Parathyroid adenoma (tissue), 2 donors: Measurements from ENCODE around the gene GHRHR.

ENCODE experiments used
- H2AFZ ChIP-seq: fragments of 300-600 bp; sonication (generic); one replicate; pipeline ENCODE4 v1.7.0; 2017; ENCODE audit warnings: antibody characterized with exemption, mild to moderate bottlenecking
- H3K27ac ChIP-seq: fragments of 300-600 bp; sonication (generic); one replicate; pipeline ENCODE4 v1.7.0; 2017
- H3K27me3 ChIP-seq: fragments of 300-600 bp; sonication (generic); one replicate; pipeline ENCODE4 v1.7.0; 2017; ENCODE audit warnings: low read length; ENCODE audit not compliant: control insufficient read depth, insufficient read depth
- H3K36me3 ChIP-seq: fragments of 300-600 bp; sonication (generic); one replicate; pipeline ENCODE4 v1.7.0; 2017; ENCODE audit warnings: low read length; ENCODE audit not compliant: control insufficient read depth, insufficient read depth
- H3K4me1 ChIP-seq: fragments of 300-600 bp; sonication (generic); one replicate; pipeline ENCODE4 v1.7.0; 2017; ENCODE audit warnings: control low read depth
- H3K4me2 ChIP-seq: fragments of 300-600 bp; sonication (generic); one replicate; pipeline ENCODE4 v1.7.0; 2017; ENCODE audit warnings: low read length
- H3K4me3 ChIP-seq: fragments of 300-600 bp; sonication (generic); one replicate; pipeline ENCODE4 v1.7.0; 2017; ENCODE audit warnings: low read depth, low read length
- H3K79me2 ChIP-seq: fragments of 300-600 bp; sonication (generic); one replicate; pipeline ENCODE4 v1.7.0; 2017; ENCODE audit warnings: control low read depth
- H3K9ac ChIP-seq: fragments of 300-600 bp; sonication (generic); one replicate; pipeline ENCODE4 v1.7.0; 2017; ENCODE audit warnings: mild to moderate bottlenecking
- H3K9me3 ChIP-seq: fragments of 300-600 bp; sonication (generic); one replicate; pipeline ENCODE4 v1.7.0; 2017; ENCODE audit warnings: low read length; ENCODE audit not compliant: control insufficient read depth
- TF ChIP-seq, protein P1 (sequence below): fragments of 300-600 bp; sonication (generic); IDR thresholded peaks from one replicate; pipeline ENCODE4 v1.7.0; 2017; ENCODE audit warnings: antibody characterized with exemption, mild to moderate bottlenecking
- donor health status: primary hyperparathyroidism.

GHRHR gene

DNA sequence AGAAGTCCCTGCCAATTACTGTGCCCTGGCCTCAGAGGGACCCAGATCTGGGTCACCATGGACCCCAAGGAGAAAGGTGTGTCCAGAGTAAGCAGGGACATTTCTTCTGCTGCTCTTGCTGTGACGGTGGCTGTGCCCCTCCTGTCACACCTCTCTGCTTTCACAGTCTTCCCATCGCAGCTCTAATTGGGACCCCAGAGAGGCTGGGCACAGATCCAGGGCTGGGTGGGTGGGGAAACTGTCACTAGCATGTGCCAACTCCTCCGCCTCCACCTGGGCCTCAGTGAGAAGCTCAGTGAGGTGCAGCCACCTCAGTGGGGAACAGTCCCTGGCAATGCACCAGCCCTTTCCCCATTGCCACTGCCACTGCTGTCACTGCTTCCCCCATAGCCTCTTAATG is 51.1 kb downstream of the GHRHR start:
- TF ChIP-seq, protein P1, sequence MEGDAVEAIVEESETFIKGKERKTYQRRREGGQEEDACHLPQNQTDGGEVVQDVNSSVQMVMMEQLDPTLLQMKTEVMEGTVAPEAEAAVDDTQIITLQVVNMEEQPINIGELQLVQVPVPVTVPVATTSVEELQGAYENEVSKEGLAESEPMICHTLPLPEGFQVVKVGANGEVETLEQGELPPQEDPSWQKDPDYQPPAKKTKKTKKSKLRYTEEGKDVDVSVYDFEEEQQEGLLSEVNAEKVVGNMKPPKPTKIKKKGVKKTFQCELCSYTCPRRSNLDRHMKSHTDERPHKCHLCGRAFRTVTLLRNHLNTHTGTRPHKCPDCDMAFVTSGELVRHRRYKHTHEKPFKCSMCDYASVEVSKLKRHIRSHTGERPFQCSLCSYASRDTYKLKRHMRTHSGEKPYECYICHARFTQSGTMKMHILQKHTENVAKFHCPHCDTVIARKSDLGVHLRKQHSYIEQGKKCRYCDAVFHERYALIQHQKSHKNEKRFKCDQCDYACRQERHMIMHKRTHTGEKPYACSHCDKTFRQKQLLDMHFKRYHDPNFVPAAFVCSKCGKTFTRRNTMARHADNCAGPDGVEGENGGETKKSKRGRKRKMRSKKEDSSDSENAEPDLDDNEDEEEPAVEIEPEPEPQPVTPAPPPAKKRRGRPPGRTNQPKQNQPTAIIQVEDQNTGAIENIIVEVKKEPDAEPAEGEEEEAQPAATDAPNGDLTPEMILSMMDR, result no peak
- H3K79me2 ChIP-seq, result no peaks in the 10 kb centered on the region

DNA sequence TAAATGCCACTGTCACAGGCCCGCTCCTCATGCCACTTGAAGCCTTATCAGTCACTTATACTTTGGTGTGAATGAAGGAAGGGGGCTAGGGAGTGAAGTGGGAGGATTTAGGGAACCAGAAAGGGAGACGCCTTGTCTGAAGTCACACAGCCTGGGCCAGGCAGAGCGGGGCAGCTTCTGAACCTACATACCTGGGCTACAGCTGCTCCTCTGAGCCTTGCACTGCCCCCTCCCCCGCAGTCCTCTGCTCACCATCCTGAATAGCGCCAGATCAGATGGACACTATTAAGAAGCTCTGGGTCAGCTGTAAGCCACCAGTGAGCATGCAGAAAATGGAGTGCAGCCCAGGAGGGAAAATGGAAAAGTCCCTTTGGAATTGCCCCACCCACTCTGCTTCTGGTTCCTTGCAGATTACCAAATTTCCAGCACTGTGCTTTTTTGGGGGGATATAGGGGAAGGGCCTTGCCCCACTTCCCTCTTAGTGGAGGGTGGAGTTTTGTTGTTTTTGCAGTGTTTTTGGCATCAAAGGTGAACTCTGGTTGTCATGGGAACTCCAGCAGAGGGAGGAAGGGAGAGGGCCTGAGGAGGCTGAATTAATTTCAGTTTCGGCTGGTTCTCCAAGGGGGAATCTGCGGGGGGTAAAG is 53.4 kb downstream of the GHRHR start:
- no peak overlapping the region for H3K9ac ChIP-seq
- no peak overlapping the region for H3K4me3 ChIP-seq
- TF ChIP-seq, protein P1, result no peak
- H3K4me2 ChIP-seq, result no peak overlapping the region
- H2AFZ ChIP-seq, result no peak overlapping the region
- no peaks in the 10 kb centered on the region for H3K79me2 ChIP-seq
- no peaks in the 10 kb centered on the region for H3K27me3 ChIP-seq
- H3K4me1 ChIP-seq, result no peaks in the 10 kb centered on the region
- H3K9me3 ChIP-seq, result no peaks in the 10 kb centered on the region
- H3K27ac ChIP-seq, result no peak overlapping the region
- no peaks in the 10 kb centered on the region for H3K36me3 ChIP-seq

More for the DNA sequence above, 51.1 kb downstream of the GHRHR start:
- no peaks in the 10 kb centered on the region for H3K9me3 ChIP-seq
- no peaks in the 10 kb centered on the region for H3K36me3 ChIP-seq
- H3K4me3 ChIP-seq, result no peak overlapping the region
- no peak overlapping the region for H3K27ac ChIP-seq
- H3K4me2 ChIP-seq, result no peak overlapping the region
- H3K27me3 ChIP-seq, result no peaks in the 10 kb centered on the region
- H3K9ac ChIP-seq, result no peak overlapping the region
- H2AFZ ChIP-seq, result no peak overlapping the region
- no peaks in the 10 kb centered on the region for H3K4me1 ChIP-seq

DNA sequence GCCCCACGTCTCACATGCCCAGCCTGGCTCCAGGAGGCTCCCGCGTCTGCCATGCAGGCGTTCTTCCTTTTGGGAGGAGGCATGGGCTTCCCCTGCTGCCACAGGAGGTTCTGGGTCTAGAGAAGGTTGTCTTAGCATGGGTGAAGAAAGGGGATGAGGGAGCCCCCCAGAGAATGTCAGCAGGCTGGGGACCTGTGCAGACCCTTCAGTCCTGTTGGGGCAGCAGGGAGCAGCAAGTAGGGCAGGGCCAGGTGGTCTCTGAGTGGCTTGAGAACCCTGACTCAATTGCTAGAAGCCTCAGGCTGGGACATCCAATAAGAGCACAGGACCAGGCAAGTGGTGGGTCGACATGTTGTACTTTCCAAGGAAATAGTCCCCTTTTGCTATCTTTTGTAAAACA is 54.0 kb downstream of the GHRHR start:
- no peaks in the 10 kb centered on the region for H3K4me1 ChIP-seq
- no peak overlapping the region for H3K9ac ChIP-seq
- H2AFZ ChIP-seq, result no peak overlapping the region
- H3K27me3 ChIP-seq, result no peaks in the 10 kb centered on the region
- H3K79me2 ChIP-seq, result no peaks in the 10 kb centered on the region
- no peak overlapping the region for H3K4me2 ChIP-seq
- no peak overlapping the region for H3K4me3 ChIP-seq
- no peaks in the 10 kb centered on the region for H3K36me3 ChIP-seq
- no peak overlapping the region for H3K27ac ChIP-seq
- no peaks in the 10 kb centered on the region for H3K9me3 ChIP-seq
- TF ChIP-seq, protein P1, result no peak

- no peak overlapping the region for H2AFZ ChIP-seq
- no peak overlapping the region for H3K9ac ChIP-seq
- TF ChIP-seq, protein P1, result no peak
- H3K27ac ChIP-seq, result no peak overlapping the region
- no peaks in the 10 kb centered on the region for H3K9me3 ChIP-seq
- no peak overlapping the region for H3K4me3 ChIP-seq
- H3K36me3 ChIP-seq, result no peaks in the 10 kb centered on the region
- no peaks in the 10 kb centered on the region for H3K27me3 ChIP-seq
- no peaks in the 10 kb centered on the region for H3K79me2 ChIP-seq
- H3K4me2 ChIP-seq, result no peak overlapping the region
- no peaks in the 10 kb centered on the region for H3K4me1 ChIP-seq
Measured at GRCh38 chr7:31019509-31019908, 55.8 kb downstream of the GHRHR start.

- H3K4me3 ChIP-seq, result no peak overlapping the region
- no peaks in the 10 kb centered on the region for H3K4me1 ChIP-seq
- no peak overlapping the region for H2AFZ ChIP-seq
- H3K79me2 ChIP-seq, result no peaks in the 10 kb centered on the region
- no peaks in the 10 kb centered on the region for H3K9me3 ChIP-seq
- no peak overlapping the region for H3K4me2 ChIP-seq
- no peaks in the 10 kb centered on the region for H3K27me3 ChIP-seq
- H3K27ac ChIP-seq, result no peak overlapping the region
- TF ChIP-seq, protein P1, result no peak
- no peak overlapping the region for H3K9ac ChIP-seq
- no peaks in the 10 kb centered on the region for H3K36me3 ChIP-seq
Measured at GRCh38 chr7:31020161-31020560, 56.4 kb downstream of the GHRHR start.
